Measurements from ENCODE around the gene CACNA2D2. TPM values are rescaled to one million over a fixed set of nuclear protein-coding genes. Genes with fewer than 3 reads are reported as not detected.

The CACNA2D2 gene
- total and polyA plus RNA-seq, 2 of the 4 experiments (the other 2 are of a cell fraction) = 0.15 TPM; not detected in 1

- H3K27me3 ChIP-seq (ENCODE audit: control insufficient read depth, insufficient read depth, low read length) = peaks cover 27% of the 10 kb centered on the region
- no peaks in the 10 kb centered on the region for H3K9me3 ChIP-seq (ENCODE audit: control insufficient read depth, insufficient read depth, low read length)
- no peak overlapping the region for H3K18ac ChIP-seq (ENCODE audit: low read depth, low read length)
- CTCF ChIA-PET = no interaction called here
- H3K4me2 ChIP-seq (ENCODE audit: low read depth, low read length) = no peak overlapping the region
- H3K56ac ChIP-seq (ENCODE audit: extremely low read depth, insufficient read depth, low read length) = no peak overlapping the region
- no peak overlapping the region for H2AK9ac ChIP-seq (replicated peaks; ENCODE audit: low read depth, low read length, poor library complexity)
- ATAC-seq (ENCODE audit: low read depth) (no peak), DNase-seq (no peak)
- H4K8ac ChIP-seq (ENCODE audit: low read depth in 2 of 2, low read length in 2 of 2) = no peak overlapping the region
- no peaks in the 10 kb centered on the region for H3K9me1 ChIP-seq (ENCODE audit: insufficient read depth, low read length)
- no peaks in the 10 kb centered on the region for H3K36me3 ChIP-seq (ENCODE audit: control insufficient read depth, insufficient read depth, low read length)
- no peaks in the 10 kb centered on the region for H3K79me1 ChIP-seq (ENCODE audit: low read depth in 1 of 2, low read length in 2 of 2)
- no peak overlapping the region for H3K4me3 ChIP-seq (ENCODE audit: insufficient read depth, low read depth, low read length)
- H4K5ac ChIP-seq (ENCODE audit: low read depth, low read length) = no peak overlapping the region
- no peaks in the 10 kb centered on the region for H3K4me1 ChIP-seq (ENCODE audit: control insufficient read depth, insufficient read depth, low read length)
- no TSS peak for BruUV-seq (replicated peaks)
- intact Hi-C loops (cut with micrococcal nuclease) (no loop called here), in situ Hi-C loops (cut with MboI; ENCODE audit: low sequenced_read_pairs) (no loop called here), dilution Hi-C loops (cut with HindIII; ENCODE audit: low sequenced_read_pairs, unreplicated experiment) (no loop called here)
- no peak overlapping the region for H2BK120ac ChIP-seq (ENCODE audit: low read depth, low read length)
- POLR2A ChIA-PET (ENCODE audit: unreplicated experiment) = no interaction called here
- no peak overlapping the region for H3K9ac ChIP-seq (ENCODE audit: low read depth, low read length)
- TF ChIP-seq MAZ (IDR thresholded peaks at IDR 0.05; ENCODE audit: borderline replicate concordance, low read depth, low read length) (no peak), BHLHE40 (IDR thresholded peaks at IDR 0.05; ENCODE audit: low read depth, low read length) (no peak), RAD21 (IDR thresholded peaks at IDR 0.05; ENCODE audit: low read length) (no peak), CEBPB (IDR thresholded peaks at IDR 0.05; ENCODE audit: low read depth, low read length) (no peak)
- H3K14ac ChIP-seq (replicated peaks; ENCODE audit: low read depth, low read length) = no peak overlapping the region
- H2AK5ac ChIP-seq (ENCODE audit: low read depth, low read length) = no peak overlapping the region
- H3K4ac ChIP-seq (ENCODE audit: low read depth, low read length) = no peak overlapping the region
- no CpG with 5 or more reads among the region's 6 CpGs for WGBS, 2 experiments (ENCODE audit: extremely low coverage in 2 of 2, insufficient read length in 1 of 2)
- no peak overlapping the region for H2BK5ac ChIP-seq (ENCODE audit: low read depth, low read length, poor library complexity, severe bottlenecking)
- no peaks in the 10 kb centered on the region for H4K20me1 ChIP-seq (ENCODE audit: insufficient read depth, low read length)
- H3K23ac ChIP-seq (ENCODE audit: low read depth, low read length) = no peak overlapping the region
- H4K91ac ChIP-seq (ENCODE audit: insufficient read depth, low read depth, low read length) = no peak overlapping the region
- H3K27ac ChIP-seq (ENCODE audit: insufficient read depth, low read length) = no peak overlapping the region
- no peak overlapping the region for H2AFZ ChIP-seq (replicated peaks; ENCODE audit: low read length, poor library complexity)
- H2BK15ac ChIP-seq (ENCODE audit: low read depth, low read length) = no peak overlapping the region
- no peak overlapping the region for H2BK20ac ChIP-seq (ENCODE audit: low read depth, low read length)
These were observed 125.4 kb downstream of the CACNA2D2 start for GRCh38 chr3:50378024-50378423.
